Superior temporal gyrus (tissue), 1 donor: ENCODE results near the gene JAK3.
A peak's percentile ranks its signal among the peaks of the same experiment; 100 is the strongest.
"Not testable (repeated sequence)": the region's sequence is repeated elsewhere in the genome, so short reads cannot be mapped to it uniquely, and the experiment has no call there.

Source experiments
- DNase-seq: peaks from one replicate; pipeline ENCODE4 v3.0.0-alpha.2; 2016; ENCODE audit errors: extremely low spot score

Gene JAK3

DNA sequence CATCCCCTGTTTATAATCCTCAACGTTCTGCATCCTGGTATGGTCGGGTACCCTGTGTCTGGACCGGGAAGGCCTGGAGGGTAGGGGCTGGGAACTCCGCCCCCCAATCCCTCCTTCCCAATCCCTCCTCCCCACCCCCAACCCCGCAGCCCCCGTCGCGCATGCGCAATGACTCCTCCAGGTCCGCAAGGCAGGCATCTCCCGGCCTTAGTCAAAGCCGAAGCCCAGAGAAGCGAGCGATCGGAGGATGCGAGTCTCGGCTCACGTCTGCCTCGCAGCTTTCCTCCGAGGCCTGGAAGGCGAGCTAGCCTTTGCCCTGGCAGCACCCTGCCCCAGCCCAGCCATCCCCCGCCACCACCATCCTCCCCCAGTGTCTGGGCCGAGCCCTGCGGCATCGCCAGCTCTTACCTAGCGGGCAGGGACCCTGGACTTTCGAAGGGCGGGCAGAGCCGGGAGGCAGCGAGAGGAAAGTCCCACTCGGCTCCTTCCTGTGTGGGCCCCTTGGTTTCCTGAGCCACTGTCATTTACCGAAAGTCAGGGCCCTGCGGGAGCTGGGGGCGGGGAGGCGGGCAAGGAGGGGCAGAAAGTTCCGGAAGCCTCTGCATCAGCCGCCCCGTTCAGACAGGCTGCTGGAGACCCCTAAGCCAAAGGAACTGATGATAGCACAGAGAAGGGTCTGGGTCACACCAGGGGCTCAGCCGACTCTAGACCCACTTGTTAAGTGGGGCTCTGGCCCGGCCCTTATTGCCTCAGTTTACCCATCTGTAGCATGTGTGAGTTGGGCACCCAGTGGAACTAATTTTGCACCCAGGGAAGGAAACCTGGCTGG, at the start of gene JAK3:
Gene JAK3 (minus strand): TSS at position 445 of the 829 bp plus-strand sequence. CDS start 3,565 bp downstream, outside the sequence.
- peak; percentile 16 for DNase-seq

DNA sequence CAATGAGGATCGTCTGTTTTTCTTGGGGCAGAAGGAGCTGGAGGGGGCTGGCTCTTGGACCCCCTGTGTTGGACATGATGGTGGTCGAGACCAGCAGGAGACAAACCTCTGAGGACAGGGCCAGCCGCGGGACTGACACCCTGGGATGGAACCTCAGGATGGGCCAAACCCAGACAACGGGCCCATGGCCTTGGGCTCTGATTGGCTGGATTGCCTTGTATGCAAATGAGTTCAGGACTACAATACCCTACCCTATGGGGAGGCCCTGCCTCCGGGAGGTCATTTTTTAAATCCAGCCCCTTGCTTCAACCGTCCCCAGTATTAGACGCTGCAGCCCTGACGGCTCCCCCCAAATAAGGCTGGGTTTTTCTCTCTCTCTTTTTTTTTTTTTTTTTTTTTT, 46.0 kb upstream of the JAK3 start:
- DNase-seq = no peak

- DNase-seq = no peak
These were observed 41.9 kb upstream of the JAK3 start for GRCh38 chr19:17889609-17890214.

DNA sequence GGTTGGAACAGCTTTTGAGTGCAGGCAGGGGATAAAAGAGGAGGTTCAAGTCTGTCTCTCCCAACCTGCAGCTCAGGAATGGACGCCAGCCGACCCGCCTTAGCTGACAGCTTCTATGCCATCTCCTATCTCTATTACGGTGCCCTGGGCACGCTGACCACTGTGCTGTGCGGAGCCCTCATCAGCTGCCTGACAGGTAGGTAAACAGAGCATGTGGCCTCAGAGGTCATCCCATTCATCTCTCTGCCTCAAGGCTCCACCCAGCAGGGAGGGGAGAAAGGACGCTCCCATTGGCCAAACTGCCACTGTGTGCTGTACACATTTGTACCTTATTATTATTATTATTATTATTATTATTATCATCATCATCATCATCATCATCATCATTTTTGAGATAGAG, 40.5 kb upstream of the JAK3 start:
- no peak for DNase-seq

DNA sequence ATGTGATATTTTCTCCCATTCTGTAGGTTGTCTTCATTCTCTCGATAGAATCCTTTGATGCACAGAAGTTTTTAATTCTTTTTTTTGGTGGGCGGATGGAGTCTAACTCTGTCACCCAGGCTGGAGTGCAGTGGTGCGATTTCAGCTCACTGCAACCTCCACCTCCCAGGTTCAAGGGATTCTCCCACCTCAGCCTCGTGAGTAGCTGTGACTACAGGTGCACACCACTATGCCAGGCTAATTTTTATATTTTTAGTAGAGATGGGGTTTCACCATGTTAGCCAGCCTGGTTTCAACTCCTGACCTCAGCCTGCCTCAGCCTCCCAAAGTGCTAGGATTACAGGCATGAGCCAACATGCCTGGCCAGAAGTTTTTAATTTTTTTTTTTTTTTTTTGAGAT, 39.4 kb upstream of the JAK3 start:
- DNase-seq = not testable (repeated sequence)

GRCh38 chr19:17886515-17886914, 38.7 kb upstream of the JAK3 start:
- no peak for DNase-seq

DNA sequence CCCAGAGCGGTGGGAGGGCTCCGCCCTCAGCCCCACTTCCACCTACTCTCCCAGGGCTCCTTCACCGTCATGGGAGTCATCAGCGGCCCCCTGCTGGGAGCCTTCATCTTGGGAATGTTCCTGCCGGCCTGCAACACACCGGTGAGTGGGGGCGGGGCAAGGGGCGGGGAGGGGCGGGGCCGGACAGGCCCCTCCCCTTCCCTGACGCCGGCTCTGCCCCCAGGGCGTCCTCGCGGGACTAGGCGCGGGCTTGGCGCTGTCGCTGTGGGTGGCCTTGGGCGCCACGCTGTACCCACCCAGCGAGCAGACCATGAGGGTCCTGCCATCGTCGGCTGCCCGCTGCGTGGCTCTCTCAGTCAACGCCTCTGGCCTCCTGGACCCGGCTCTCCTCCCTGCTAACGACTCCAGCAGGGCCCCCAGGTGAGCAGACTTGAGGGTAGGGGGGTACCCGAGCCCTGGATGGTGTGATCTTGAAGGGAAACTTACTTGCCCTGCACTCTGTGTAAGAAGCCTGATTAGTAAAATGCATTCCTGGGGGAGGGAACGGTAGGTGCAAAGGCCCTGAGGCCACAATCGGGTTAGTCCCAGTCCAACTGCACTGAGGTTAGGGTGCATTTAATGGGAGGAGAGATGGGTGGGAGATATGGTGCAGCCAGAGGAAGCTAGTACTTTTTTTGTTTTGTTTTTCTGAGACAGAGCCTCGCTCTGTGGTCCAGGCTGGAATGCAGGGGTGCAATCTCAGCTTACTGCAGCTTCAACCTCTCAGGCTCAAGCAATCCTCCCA, 36.0 kb upstream of the JAK3 start:
- DNase-seq = no peak

GRCh38 chr19:17881701-17882100, 33.9 kb upstream of the JAK3 start:
- no peak for DNase-seq

GRCh38 chr19:17879466-17879865, 31.7 kb upstream of the JAK3 start:
- DNase-seq = no peak

- DNase-seq = no peak
These were observed 29.9 kb upstream of the JAK3 start for GRCh38 chr19:17877696-17878095.

DNA sequence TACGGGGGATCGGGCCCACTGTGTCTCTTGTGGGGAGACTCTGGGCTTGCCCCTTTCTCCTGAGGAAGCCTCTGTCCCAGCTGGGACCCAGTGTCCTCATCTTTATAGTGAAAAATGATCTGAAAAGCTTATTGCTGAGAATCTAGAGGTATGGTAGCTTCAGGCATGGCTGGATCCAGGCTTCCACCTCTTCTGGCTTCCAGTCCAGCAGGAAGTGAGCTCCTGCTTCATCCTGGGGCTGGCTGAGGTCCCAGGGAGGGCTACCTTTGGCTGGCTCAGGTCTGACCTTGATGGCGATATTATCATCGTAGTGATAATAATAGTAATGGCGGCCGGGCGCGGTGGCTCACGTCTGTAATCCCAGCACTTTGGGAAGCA, 27.0 kb upstream of the JAK3 start:
- DNase-seq = no peak

- DNase-seq = no peak
These were observed 26.3 kb upstream of the JAK3 start for GRCh38 chr19:17873786-17874757.

- no peak for DNase-seq
These were observed 24.6 kb upstream of the JAK3 start for GRCh38 chr19:17872251-17873001.

DNA sequence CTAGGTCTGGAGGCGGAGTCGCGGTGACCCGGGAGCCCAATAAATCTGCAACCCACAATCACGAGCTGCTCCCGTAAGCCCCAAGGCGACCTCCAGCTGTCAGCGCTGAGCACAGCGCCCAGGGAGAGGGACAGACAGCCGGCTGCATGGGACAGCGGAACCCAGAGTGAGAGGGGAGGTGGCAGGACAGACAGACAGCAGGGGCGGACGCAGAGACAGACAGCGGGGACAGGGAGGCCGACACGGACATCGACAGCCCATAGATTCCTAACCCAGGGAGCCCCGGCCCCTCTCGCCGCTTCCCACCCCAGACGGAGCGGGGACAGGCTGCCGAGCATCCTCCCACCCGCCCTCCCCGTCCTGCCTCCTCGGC, 24.1 kb upstream of the JAK3 start, which contains the start of gene SLC5A5:
Gene SLC5A5 (plus strand): TSS at position 68 of the 373 bp plus-strand sequence. CDS start 375 bp downstream, outside the sequence.
- DNase-seq = no peak

GRCh38 chr19:17871032-17871877, 23.5 kb upstream of the JAK3 start:
- no peak for DNase-seq

DNA sequence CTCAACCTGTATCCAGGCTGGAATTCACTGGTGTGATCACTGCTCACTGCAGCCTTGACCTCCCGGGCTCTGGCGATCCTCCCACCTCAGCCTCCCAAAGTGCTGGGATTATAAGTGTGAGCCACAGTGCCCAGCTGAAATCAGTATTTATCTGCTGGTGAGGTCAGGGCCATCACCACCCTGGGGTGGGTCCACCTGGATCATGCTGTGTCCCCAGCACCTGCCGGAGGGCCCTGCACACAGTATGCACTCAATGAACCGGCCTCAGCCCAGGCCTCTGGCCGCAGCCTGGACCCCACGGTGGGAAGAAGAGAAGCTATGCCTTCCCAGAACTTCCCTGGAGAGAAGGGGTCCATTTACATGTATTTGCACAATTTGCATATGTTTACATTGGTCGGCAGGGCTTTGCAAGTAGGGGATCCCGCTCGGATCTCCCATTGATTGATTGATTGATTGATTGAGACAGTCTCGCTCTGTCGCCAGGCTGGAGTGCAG, 21.4 kb upstream of the JAK3 start:
- DNase-seq = no peak

DNA sequence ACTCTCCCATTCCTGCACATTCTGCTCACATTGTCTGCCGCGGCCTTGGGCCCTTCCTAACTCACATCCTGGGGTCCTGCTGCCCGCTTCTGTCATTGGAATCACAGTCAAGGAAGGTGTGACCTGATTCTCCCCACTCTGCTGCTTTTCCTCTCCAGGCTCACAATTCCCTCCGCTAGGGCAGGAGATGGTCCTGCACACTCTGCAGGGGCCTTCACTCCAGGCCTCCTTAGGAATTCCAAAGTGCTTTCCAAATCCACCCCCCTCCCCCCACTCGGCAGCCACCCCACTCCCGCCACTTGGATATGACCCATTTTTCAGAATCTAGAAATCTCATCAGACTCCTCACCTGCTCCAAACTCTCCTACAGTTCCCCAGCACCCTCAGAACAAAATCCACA, 20.9 kb upstream of the JAK3 start:
- no peak for DNase-seq

DNA sequence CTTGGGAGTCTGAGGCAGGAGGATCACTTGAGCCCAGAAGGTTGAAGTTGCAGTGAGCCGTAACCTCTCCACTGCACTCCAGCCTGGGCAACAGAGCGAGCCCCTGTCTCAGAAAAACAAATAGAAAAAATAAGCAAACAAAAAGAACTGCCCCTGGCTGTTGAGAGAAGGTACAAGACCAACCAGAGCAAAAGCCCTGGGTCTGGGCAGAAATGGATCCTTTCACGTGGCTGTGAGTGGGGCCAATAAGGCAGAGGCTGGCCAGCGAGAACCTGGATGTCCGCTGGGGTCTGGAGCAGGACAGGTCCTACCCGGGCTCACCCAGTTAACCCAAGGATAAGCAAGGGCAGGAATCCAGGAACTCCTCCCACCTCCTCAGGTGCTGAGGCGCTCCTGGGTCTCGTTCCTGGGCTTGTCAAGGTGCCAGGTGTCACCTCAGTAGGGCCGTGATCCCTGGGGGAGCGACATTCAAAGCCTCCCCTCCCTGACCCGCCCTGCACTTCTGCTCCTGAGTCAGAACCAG, 19.2 kb upstream of the JAK3 start:
- no peak for DNase-seq

DNA sequence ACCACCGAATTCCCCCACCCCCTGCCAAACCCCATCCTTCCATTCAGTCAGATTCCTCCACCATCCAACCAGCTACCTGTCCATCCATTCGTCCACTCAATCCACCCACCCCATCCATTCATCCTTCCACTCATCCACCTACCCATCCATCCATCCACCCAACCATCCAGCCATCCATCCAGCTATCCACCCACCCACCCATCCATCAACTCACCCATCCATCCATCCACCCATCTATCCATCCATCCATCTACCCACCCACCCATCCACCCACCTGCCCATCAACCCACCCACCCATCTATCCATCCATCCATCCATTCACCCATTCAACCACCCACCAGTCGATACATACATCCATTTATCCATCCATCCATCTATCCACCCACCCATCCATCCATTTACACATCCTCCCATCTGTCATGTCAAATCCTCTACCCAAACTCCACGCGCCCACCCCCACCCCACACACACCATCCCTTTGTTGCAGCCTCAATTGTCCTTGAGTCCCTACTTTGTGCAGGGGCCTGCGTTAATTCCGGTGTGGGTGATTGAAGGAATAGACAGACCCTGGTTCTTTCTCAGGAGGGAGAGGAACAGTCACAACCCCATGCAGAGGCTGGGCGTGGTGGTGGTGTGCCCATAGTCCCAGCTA, 18.7 kb upstream of the JAK3 start:
- DNase-seq = no peak
